Natural killer cell (primary cell): Measurements from ENCODE around the gene NSFL1C. TPM values are rescaled to one million over a fixed set of nuclear protein-coding genes. Genes with fewer than 3 reads are reported as not detected.
"Not testable (repeated sequence)": the region's sequence is repeated elsewhere in the genome, so short reads cannot be mapped to it uniquely, and the experiment has no call there.

ENCODE experiments used
- ATAC-seq, 3 donors: fragments of 150-1000 bp in 2 of 3; fragments of 200-7000 bp in 1 of 3; cut with Tn5 transposase; 1 replicate in 1 of 3; 2 replicates in 2 of 3; pipeline ENCODE4 v1.10.0; 2021; ENCODE audit warnings: mild to moderate bottlenecking in 2 of 3, moderate library complexity in 2 of 3
- DNase-seq, 2 donors: peaks; one replicate each; pipeline versions ENCODE4 v3.0.0 to v3.0.0-alpha.2; 2013 to 2021; ENCODE audit warnings: mixed read lengths in 1 of 2
- H3K27ac ChIP-seq: one replicate; pipeline ENCODE4 v1.5.1; 2013; ENCODE audit warnings: mild to moderate bottlenecking, low read length
- H3K27me3 ChIP-seq: one replicate; pipeline ENCODE4 v1.6.1; 2013; ENCODE audit warnings: low read length; ENCODE audit not compliant: control insufficient read depth, insufficient read depth
- H3K36me3 ChIP-seq: one replicate; pipeline ENCODE4 v1.6.1; 2013; ENCODE audit warnings: low read length; ENCODE audit not compliant: control insufficient read depth, insufficient read depth
- H3K4me1 ChIP-seq: one replicate; pipeline ENCODE4 v1.6.1; 2013; ENCODE audit warnings: low read length; ENCODE audit not compliant: control insufficient read depth, insufficient read depth
- H3K4me3 ChIP-seq: one replicate; pipeline ENCODE4 v1.5.1; 2013; ENCODE audit warnings: low read length
- H3K9me3 ChIP-seq: one replicate; pipeline ENCODE4 v1.6.1; 2013; ENCODE audit warnings: low read length; ENCODE audit not compliant: control insufficient read depth, insufficient read depth
- H3K27ac Mint-ChIP-seq, 2 donors: one replicate each; pipeline ENCODE4 v1.8.0; 2022; ENCODE audit warnings: mild to moderate bottlenecking in 2 of 2, mixed read lengths in 2 of 2, moderate library complexity in 1 of 2
- H3K27me3 Mint-ChIP-seq, 2 donors: one replicate each; pipeline ENCODE4 v1.8.0; 2022; ENCODE audit warnings: low read depth in 2 of 2, mixed read lengths in 2 of 2
- H3K36me3 Mint-ChIP-seq: one replicate; pipeline ENCODE4 v1.8.0; 2022; ENCODE audit warnings: mixed read lengths
- H3K4me1 Mint-ChIP-seq, 2 donors: one replicate each; pipeline ENCODE4 v1.8.0; 2022; ENCODE audit warnings: mixed read lengths in 2 of 2
- H3K4me3 Mint-ChIP-seq: one replicate; pipeline ENCODE4 v1.8.0; 2022; ENCODE audit warnings: mild to moderate bottlenecking, moderate library complexity, mixed read lengths
- H3K9me3 Mint-ChIP-seq, 2 donors: one replicate each; pipeline ENCODE4 v1.8.0; 2022; ENCODE audit warnings: mixed read lengths in 2 of 2
- WGBS: methylation state at CpG from one replicate; pipeline ENCODE4 v1.1.7; 2013; ENCODE audit warnings: missing lambda C conversion rate; ENCODE audit not compliant: insufficient coverage; 5-methylcytosine and 5-hydroxymethylcytosine counted together
- intact Hi-C: fragments of 100-400 bp; cut with micrococcal nuclease; formaldehyde crosslinking; loops from one replicate; pipeline ENCODE4 v1.14.2; 2022
- total RNA-seq, 4 donors: library from RNA; stranded (reverse); fragments of 120-200 nt in 1 of 4; gene quantifications; one replicate each; pipeline versions ENCODE4 v1.2.3 to v1.2.4, GENCODE V29; 2013 to 2022
- TF ChIP-seq, protein P1 (sequence below): fragments of 200-600 bp; IDR thresholded peaks from one replicate; pipeline ENCODE4 v1.8.0; 2022; ENCODE audit warnings: antibody characterized with exemption

Gene NSFL1C
- total RNA-seq, 3 donors from 2014 or later (not counting 1 experiment from before 2014, with no cell fraction given), result 53.9 to 69.0 (median 66.2) TPM

- H3K4me3 ChIP-seq, result no peak overlapping the region
- H3K27ac Mint-ChIP-seq, result no peak overlapping the region
- H3K36me3 ChIP-seq, result no peaks in the 10 kb centered on the region
- H3K4me1 Mint-ChIP-seq, result no peaks in the 10 kb centered on the region
- no peak overlapping the region for H3K27ac ChIP-seq
- no peaks in the 10 kb centered on the region for H3K27me3 ChIP-seq
- TF ChIP-seq, protein P1, sequence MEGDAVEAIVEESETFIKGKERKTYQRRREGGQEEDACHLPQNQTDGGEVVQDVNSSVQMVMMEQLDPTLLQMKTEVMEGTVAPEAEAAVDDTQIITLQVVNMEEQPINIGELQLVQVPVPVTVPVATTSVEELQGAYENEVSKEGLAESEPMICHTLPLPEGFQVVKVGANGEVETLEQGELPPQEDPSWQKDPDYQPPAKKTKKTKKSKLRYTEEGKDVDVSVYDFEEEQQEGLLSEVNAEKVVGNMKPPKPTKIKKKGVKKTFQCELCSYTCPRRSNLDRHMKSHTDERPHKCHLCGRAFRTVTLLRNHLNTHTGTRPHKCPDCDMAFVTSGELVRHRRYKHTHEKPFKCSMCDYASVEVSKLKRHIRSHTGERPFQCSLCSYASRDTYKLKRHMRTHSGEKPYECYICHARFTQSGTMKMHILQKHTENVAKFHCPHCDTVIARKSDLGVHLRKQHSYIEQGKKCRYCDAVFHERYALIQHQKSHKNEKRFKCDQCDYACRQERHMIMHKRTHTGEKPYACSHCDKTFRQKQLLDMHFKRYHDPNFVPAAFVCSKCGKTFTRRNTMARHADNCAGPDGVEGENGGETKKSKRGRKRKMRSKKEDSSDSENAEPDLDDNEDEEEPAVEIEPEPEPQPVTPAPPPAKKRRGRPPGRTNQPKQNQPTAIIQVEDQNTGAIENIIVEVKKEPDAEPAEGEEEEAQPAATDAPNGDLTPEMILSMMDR, result no peak
- H3K4me1 ChIP-seq, result no peaks in the 10 kb centered on the region
- H3K9me3 ChIP-seq, result no peaks in the 10 kb centered on the region
- ATAC-seq, result no peak
- no peaks in the 10 kb centered on the region for H3K9me3 Mint-ChIP-seq
- WGBS, result 58% methylated on average over 1 of the region's 1 CpG
- peaks cover 49 to 57% of the 10 kb centered on the region in 2 donors for H3K27me3 Mint-ChIP-seq
- no peaks in the 10 kb centered on the region for H3K36me3 Mint-ChIP-seq
- intact Hi-C loops, result no loop called here
- DNase-seq, result no peak
- H3K4me3 Mint-ChIP-seq, result no peak overlapping the region
Measured at GRCh38 chr20:1403624-1404023, 63.0 kb downstream of the NSFL1C start.

- H3K27me3 Mint-ChIP-seq, result peaks cover 42 to 70% of the 10 kb centered on the region in 2 donors
- H3K9me3 Mint-ChIP-seq, result no peaks in the 10 kb centered on the region
- Histone ChIP-seq H3K27ac (no peak overlapping the region), H3K9me3 (no peaks in the 10 kb centered on the region), H3K4me3 (no peak overlapping the region), H3K4me1 (no peaks in the 10 kb centered on the region), H3K36me3 (no peaks in the 10 kb centered on the region), H3K27me3 (no peaks in the 10 kb centered on the region)
- no peak overlapping the region for H3K27ac Mint-ChIP-seq
- DNase-seq (no peak), ATAC-seq (no peak)
- intact Hi-C loops, result no loop called here
- TF ChIP-seq, protein P1, result no peak
- WGBS, result 64% methylated on average over 7 of the region's 7 CpGs
- no peak overlapping the region for H3K4me3 Mint-ChIP-seq
- no peaks in the 10 kb centered on the region for H3K4me1 Mint-ChIP-seq
- H3K36me3 Mint-ChIP-seq, result peaks cover 1% of the 10 kb centered on the region
Measured at GRCh38 chr20:1402149-1402548, 64.5 kb downstream of the NSFL1C start.

DNA sequence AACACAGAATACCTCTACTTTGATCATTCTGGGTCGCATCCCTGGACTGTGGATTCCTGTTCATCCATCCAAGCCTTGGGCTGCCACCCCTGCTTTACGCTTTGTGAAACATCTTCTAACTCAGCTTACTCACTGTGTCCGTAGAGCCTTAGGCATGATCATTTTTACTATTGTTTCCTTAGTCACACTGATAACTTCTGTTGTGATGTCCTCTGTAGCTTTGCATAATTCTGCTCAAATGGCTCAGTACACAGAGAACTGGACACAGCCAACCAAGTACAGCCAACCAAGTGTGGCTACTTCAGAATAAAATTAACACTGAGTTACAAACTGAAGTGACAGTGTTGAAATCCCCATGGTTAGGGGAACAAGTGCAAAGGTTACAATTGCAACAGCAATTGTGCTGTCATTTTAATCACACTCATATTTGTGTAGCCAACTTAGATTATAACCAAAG, 65.2 kb downstream of the NSFL1C start:
- no peaks in the 10 kb centered on the region for H3K9me3 Mint-ChIP-seq
- 91% methylated on average over 3 of the region's 3 CpGs for WGBS
- no peak overlapping the region for H3K4me3 ChIP-seq
- H3K36me3 ChIP-seq, result no peaks in the 10 kb centered on the region
- no peaks in the 10 kb centered on the region for H3K4me1 ChIP-seq
- TF ChIP-seq, protein P1, result no peak
- H3K27ac ChIP-seq, result no peak overlapping the region
- H3K4me1 Mint-ChIP-seq, result no peaks in the 10 kb centered on the region
- DNase-seq, result no peak
- H3K27me3 ChIP-seq, result no peaks in the 10 kb centered on the region
- H3K4me3 Mint-ChIP-seq, result no peak overlapping the region
- H3K27me3 Mint-ChIP-seq, result peaks cover 43 to 70% of the 10 kb centered on the region in 2 donors
- H3K27ac Mint-ChIP-seq, result no peak overlapping the region
- no peaks in the 10 kb centered on the region for H3K9me3 ChIP-seq
- intact Hi-C loops, result no loop called here
- H3K36me3 Mint-ChIP-seq, result peaks cover 8% of the 10 kb centered on the region
- ATAC-seq, result no peak

DNA sequence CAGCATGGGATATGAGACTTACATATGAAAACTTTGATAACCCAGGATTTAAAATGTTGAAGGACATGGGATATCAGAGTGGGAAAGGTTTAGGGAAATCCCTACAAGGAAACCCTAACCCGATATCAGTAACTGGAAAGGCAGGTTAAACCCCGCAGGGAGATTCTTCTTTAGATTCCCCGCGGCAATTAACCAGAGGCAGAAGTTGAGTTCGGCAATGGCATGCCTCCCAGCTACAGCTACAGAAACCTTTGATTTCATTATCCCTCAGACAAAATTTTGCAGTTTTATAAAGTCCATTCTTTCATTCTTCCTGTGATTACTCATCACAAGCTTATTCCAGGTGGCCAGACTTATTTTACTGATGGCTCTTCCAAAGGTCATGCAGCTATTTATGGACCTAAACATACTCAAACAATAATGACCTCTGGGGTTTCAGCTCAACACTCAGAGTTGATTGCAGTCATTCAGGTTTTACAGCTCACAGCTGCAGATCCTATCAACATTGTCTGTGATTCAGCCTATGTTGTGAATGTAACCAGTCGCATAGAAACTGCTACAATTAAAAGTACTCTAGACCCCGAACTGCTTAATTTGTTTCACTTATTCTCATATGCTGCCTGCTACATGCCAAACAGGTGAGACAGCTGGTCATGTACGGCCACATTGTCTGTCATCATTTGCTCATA, 66.8 kb downstream of the NSFL1C start:
- intact Hi-C loops, result not testable (repeated sequence)

GRCh38 chr20:1398185-1398584, 68.5 kb downstream of the NSFL1C start:
- H3K4me1 ChIP-seq, H3K4me3 ChIP-seq, H3K4me3 Mint-ChIP-seq, H3K27me3 ChIP-seq, DNase-seq, intact Hi-C loops, H3K4me1 Mint-ChIP-seq, H3K36me3 Mint-ChIP-seq, H3K27ac ChIP-seq, H3K27ac Mint-ChIP-seq, H3K36me3 ChIP-seq, H3K9me3 Mint-ChIP-seq, H3K9me3 ChIP-seq, ATAC-seq: not testable (repeated sequence)
- peaks cover 39 to 76% of the 10 kb centered on the region in 2 donors for H3K27me3 Mint-ChIP-seq
- 83% methylated on average over 7 of the region's 7 CpGs for WGBS

More for the DNA sequence above, 66.8 kb downstream of the NSFL1C start:
- WGBS, result 95% methylated on average over 8 of the region's 8 CpGs
- H3K27ac Mint-ChIP-seq, H3K4me1 Mint-ChIP-seq, H3K36me3 Mint-ChIP-seq, ATAC-seq, DNase-seq, H3K27me3 ChIP-seq, H3K27ac ChIP-seq, H3K4me1 ChIP-seq, H3K9me3 Mint-ChIP-seq, H3K4me3 ChIP-seq, H3K9me3 ChIP-seq, H3K4me3 Mint-ChIP-seq, H3K36me3 ChIP-seq: not testable (repeated sequence)
- H3K27me3 Mint-ChIP-seq, result peaks cover 45 to 81% of the 10 kb centered on the region in 2 donors
